ENCODE measurements around the gene SV2C. TPM values are rescaled to one million over a fixed set of nuclear protein-coding genes. Genes with fewer than 3 reads are reported as not detected.

Gene SV2C
- total RNA-seq, 1 experiment from 2014 or later = 0.09 TPM

DNA sequence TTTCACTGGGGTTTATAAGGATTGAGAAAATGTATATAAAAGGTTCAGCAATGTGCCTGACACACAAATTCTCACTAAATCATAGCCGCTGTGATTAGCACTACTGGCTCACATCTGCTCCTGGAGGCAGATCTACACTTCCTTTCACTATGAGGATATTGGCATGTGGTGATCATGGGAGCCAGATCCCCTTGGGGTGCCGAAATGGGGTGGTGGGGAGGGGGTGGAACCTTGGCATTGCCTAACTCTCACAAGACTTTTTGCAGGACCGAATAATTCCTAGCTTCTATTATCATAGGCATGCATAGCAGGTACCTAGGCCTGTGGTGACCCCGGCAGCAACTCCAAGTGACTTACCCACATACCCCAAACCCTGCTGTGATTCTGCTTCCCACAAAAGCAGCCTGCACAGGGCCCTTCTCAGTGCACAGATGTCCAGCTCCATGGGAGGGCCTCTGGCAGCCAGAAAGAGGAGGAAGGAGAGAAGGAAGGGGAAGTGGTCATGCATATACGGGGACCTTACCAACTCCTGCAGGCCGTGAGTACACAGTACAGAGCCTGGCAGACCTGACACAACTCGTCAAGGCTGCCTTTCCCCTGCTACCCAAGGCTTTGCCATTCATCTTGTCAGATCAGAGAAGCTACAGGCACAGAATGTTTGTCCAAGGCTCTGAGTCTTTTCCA is 258.6 kb downstream of the SV2C start (continued):
- no peak for TF ChIP-seq ZNF317 (CRISPR knock-in tag; IDR thresholded peaks at IDR 0.05; ENCODE audit: borderline replicate concordance, low read depth)
- TF ChIP-seq ZNF263 (CRISPR knock-in tag; IDR thresholded peaks at IDR 0.05; ENCODE audit: low read depth) = no peak

DNA sequence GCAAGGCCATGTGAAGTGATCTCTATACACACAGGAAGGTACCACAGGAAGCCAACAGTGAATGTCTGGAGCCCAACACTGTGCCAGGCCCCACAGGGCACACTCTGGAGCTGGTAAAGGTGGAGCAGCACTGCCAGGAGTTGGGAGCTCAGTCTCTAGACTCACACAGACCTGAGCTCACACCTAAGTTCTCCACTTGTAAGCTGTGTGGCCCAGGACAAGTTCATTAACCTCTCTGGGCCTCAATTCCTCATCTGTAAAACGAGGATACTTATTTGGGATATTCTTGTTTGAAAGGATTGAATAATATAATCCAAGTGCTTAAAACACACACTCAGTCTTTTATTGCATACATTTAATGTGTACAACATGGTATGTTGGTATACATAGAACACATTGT is 259.3 kb downstream of the SV2C start:
- peaks cover under 1% of the 10 kb centered on the region; the same call in 1 of the 2 replicates for H3K9me3 Mint-ChIP-seq
- H3K4me3 Mint-ChIP-seq = no peak overlapping the region
- H3K27ac Mint-ChIP-seq = no peak overlapping the region
- DNase-seq (ENCODE audit: low spot score) = no peak
- H3K4me1 Mint-ChIP-seq = peaks cover 30% of the 10 kb centered on the region
- TF ChIP-seq SOX15 (CRISPR knock-in tag; IDR thresholded peaks at IDR 0.05) = no peak
- peaks cover 4% of the 10 kb centered on the region for H3K36me3 Mint-ChIP-seq
- ChIA-PET CTCF (no interaction called here), POLR2A (no interaction called here)
- ATAC-seq = no peak
- no peaks in the 10 kb centered on the region for H3K27me3 Mint-ChIP-seq (ENCODE audit: low read depth)

DNA sequence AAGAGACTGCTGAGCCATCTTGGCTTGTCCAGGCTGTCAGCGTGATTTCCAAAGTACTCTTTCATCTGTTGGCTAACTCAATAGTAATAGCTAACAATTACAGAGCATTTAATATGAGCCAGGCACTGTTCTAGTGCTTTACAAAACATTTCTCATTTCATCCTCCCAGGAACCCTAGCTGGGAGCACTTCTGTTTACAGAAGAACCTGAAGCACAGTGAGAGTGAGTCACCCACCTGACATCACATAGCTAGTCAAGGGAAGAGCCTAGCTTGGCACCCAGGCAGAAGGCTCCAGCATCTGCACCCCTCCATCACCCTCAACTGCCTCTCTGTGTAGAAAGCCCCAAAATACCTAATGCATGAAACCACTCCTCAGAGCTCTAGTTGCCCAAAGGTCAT is 262.4 kb downstream of the SV2C start:
- no peak overlapping the region for H3K4me3 Mint-ChIP-seq
- ChIA-PET POLR2A (interaction anchor here (0.5 kb wide), 1 partner anchor 267 kb away, joined by 3 read pairs; no protein-coding TSS in a partner anchor), CTCF (interaction anchor here (1.0 to 1.5 kb wide), 2 partner anchors 198 to 256 kb away, joined by 3 to 5 read pairs; no protein-coding TSS in a partner anchor)
- no peaks in the 10 kb centered on the region for H3K36me3 Mint-ChIP-seq
- DNase-seq (ENCODE audit: low spot score) (no peak), ATAC-seq (no peak)
- no peaks in the 10 kb centered on the region for H3K9me3 Mint-ChIP-seq
- no peak overlapping the region for H3K27ac Mint-ChIP-seq
- H3K27me3 Mint-ChIP-seq (ENCODE audit: low read depth) = no peaks in the 10 kb centered on the region
- H3K4me1 Mint-ChIP-seq = peaks cover 28% of the 10 kb centered on the region
- TF ChIP-seq ZNF232 (CRISPR knock-in tag; IDR thresholded peaks at IDR 0.05) = no peak
- TF ChIP-seq FOXJ3 (CRISPR knock-in tag; IDR thresholded peaks at IDR 0.05; ENCODE audit: borderline replicate concordance) = no peak
- no peak for TF ChIP-seq TP53 (CRISPR knock-in tag; IDR thresholded peaks at IDR 0.05)
- TF ChIP-seq, protein P1, sequence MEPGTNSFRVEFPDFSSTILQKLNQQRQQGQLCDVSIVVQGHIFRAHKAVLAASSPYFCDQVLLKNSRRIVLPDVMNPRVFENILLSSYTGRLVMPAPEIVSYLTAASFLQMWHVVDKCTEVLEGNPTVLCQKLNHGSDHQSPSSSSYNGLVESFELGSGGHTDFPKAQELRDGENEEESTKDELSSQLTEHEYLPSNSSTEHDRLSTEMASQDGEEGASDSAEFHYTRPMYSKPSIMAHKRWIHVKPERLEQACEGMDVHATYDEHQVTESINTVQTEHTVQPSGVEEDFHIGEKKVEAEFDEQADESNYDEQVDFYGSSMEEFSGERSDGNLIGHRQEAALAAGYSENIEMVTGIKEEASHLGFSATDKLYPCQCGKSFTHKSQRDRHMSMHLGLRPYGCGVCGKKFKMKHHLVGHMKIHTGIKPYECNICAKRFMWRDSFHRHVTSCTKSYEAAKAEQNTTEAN (CRISPR knock-in tag; IDR thresholded peaks at IDR 0.05) = no peak
- TF ChIP-seq ELF4 (CRISPR knock-in tag; IDR thresholded peaks at IDR 0.05; ENCODE audit: low read depth) = no peak
- TF ChIP-seq ETV6 (CRISPR knock-in tag; IDR thresholded peaks at IDR 0.05) = no peak
- no peak for TF ChIP-seq TEAD1 (CRISPR knock-in tag; IDR thresholded peaks at IDR 0.05)

DNA sequence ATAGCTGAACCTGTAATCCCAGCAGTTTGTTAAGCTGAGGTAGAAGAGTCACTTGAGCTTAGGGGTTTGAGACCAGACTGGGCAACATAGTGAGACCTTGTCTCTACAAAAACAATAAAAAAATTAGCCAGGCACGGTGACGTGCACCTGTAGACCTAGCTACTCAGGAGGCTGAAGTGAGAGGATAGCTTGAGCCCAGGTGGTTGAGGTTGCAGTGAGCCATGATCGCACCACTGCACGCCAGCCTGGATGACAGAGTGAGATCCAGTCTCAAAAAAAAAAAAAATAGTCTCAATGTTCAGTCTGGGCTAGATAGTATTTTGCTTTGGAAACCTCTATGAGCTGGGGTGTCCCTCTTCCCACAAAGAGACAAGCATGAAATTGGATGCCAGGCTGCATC is 268.0 kb downstream of the SV2C start:
- no peak for ATAC-seq
- peaks cover 16% of the 10 kb centered on the region for H3K4me1 Mint-ChIP-seq
- no peaks in the 10 kb centered on the region for H3K36me3 Mint-ChIP-seq
- POLR2A ChIA-PET = no interaction called here
- H3K27me3 Mint-ChIP-seq (ENCODE audit: low read depth) = no peaks in the 10 kb centered on the region
- CTCF ChIA-PET = interaction anchor here (1.7 to 2.3 kb wide), 2 partner anchors 13 to 53 kb away, joined by 5 to 8 read pairs; no protein-coding TSS in a partner anchor
- DNase-seq (ENCODE audit: low spot score) = no peak
- no peaks in the 10 kb centered on the region for H3K9me3 Mint-ChIP-seq
- no peak overlapping the region for H3K27ac Mint-ChIP-seq
- H3K4me3 Mint-ChIP-seq = no peak overlapping the region
- TF ChIP-seq, protein P2, sequence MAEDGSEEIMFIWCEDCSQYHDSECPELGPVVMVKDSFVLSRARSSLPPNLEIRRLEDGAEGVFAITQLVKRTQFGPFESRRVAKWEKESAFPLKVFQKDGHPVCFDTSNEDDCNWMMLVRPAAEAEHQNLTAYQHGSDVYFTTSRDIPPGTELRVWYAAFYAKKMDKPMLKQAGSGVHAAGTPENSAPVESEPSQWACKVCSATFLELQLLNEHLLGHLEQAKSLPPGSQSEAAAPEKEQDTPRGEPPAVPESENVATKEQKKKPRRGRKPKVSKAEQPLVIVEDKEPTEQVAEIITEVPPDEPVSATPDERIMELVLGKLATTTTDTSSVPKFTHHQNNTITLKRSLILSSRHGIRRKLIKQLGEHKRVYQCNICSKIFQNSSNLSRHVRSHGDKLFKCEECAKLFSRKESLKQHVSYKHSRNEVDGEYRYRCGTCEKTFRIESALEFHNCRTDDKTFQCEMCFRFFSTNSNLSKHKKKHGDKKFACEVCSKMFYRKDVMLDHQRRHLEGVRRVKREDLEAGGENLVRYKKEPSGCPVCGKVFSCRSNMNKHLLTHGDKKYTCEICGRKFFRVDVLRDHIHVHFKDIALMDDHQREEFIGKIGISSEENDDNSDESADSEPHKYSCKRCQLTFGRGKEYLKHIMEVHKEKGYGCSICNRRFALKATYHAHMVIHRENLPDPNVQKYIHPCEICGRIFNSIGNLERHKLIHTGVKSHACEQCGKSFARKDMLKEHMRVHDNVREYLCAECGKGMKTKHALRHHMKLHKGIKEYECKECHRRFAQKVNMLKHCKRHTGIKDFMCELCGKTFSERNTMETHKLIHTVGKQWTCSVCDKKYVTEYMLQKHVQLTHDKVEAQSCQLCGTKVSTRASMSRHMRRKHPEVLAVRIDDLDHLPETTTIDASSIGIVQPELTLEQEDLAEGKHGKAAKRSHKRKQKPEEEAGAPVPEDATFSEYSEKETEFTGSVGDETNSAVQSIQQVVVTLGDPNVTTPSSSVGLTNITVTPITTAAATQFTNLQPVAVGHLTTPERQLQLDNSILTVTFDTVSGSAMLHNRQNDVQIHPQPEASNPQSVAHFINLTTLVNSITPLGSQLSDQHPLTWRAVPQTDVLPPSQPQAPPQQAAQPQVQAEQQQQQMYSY (CRISPR knock-in tag; IDR thresholded peaks at IDR 0.05) = no peak
- TF ChIP-seq, protein P3, sequence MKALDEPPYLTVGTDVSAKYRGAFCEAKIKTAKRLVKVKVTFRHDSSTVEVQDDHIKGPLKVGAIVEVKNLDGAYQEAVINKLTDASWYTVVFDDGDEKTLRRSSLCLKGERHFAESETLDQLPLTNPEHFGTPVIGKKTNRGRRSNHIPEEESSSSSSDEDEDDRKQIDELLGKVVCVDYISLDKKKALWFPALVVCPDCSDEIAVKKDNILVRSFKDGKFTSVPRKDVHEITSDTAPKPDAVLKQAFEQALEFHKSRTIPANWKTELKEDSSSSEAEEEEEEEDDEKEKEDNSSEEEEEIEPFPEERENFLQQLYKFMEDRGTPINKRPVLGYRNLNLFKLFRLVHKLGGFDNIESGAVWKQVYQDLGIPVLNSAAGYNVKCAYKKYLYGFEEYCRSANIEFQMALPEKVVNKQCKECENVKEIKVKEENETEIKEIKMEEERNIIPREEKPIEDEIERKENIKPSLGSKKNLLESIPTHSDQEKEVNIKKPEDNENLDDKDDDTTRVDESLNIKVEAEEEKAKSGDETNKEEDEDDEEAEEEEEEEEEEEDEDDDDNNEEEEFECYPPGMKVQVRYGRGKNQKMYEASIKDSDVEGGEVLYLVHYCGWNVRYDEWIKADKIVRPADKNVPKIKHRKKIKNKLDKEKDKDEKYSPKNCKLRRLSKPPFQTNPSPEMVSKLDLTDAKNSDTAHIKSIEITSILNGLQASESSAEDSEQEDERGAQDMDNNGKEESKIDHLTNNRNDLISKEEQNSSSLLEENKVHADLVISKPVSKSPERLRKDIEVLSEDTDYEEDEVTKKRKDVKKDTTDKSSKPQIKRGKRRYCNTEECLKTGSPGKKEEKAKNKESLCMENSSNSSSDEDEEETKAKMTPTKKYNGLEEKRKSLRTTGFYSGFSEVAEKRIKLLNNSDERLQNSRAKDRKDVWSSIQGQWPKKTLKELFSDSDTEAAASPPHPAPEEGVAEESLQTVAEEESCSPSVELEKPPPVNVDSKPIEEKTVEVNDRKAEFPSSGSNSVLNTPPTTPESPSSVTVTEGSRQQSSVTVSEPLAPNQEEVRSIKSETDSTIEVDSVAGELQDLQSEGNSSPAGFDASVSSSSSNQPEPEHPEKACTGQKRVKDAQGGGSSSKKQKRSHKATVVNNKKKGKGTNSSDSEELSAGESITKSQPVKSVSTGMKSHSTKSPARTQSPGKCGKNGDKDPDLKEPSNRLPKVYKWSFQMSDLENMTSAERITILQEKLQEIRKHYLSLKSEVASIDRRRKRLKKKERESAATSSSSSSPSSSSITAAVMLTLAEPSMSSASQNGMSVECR (CRISPR knock-in tag; IDR thresholded peaks at IDR 0.05; ENCODE audit: borderline replicate concordance) = no peak
- TF ChIP-seq, protein P4, sequence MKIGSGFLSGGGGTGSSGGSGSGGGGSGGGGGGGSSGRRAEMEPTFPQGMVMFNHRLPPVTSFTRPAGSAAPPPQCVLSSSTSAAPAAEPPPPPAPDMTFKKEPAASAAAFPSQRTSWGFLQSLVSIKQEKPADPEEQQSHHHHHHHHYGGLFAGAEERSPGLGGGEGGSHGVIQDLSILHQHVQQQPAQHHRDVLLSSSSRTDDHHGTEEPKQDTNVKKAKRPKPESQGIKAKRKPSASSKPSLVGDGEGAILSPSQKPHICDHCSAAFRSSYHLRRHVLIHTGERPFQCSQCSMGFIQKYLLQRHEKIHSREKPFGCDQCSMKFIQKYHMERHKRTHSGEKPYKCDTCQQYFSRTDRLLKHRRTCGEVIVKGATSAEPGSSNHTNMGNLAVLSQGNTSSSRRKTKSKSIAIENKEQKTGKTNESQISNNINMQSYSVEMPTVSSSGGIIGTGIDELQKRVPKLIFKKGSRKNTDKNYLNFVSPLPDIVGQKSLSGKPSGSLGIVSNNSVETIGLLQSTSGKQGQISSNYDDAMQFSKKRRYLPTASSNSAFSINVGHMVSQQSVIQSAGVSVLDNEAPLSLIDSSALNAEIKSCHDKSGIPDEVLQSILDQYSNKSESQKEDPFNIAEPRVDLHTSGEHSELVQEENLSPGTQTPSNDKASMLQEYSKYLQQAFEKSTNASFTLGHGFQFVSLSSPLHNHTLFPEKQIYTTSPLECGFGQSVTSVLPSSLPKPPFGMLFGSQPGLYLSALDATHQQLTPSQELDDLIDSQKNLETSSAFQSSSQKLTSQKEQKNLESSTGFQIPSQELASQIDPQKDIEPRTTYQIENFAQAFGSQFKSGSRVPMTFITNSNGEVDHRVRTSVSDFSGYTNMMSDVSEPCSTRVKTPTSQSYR (CRISPR knock-in tag; IDR thresholded peaks at IDR 0.05) = no peak
- no peak for TF ChIP-seq NFATC4 (CRISPR knock-in tag; IDR thresholded peaks at IDR 0.05)
- TF ChIP-seq KAT7 (CRISPR knock-in tag; IDR thresholded peaks at IDR 0.05; ENCODE audit: borderline replicate concordance) = no peak
- no peak for TF ChIP-seq PRRX2 (CRISPR knock-in tag; IDR thresholded peaks at IDR 0.05)
- TF ChIP-seq, protein P5, sequence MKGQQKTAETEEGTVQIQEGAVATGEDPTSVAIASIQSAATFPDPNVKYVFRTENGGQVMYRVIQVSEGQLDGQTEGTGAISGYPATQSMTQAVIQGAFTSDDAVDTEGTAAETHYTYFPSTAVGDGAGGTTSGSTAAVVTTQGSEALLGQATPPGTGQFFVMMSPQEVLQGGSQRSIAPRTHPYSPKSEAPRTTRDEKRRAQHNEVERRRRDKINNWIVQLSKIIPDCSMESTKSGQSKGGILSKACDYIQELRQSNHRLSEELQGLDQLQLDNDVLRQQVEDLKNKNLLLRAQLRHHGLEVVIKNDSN (CRISPR knock-in tag; IDR thresholded peaks at IDR 0.05) = no peak
